GM10248 (cell line): ENCODE measurements around the gene GLP2R.

Experiments
- CTCF ChIA-PET: fragments of 300-600 bp; sonication (Branson Sonifier 250); formaldehyde crosslinking; extraction: SDS; loops from one replicate; lab custom pipeline; 2021; ENCODE audit warnings: antibody characterized with exemption; lab: Yijun Ruan, JAX
- POLR2A ChIA-PET: fragments of 350-650 bp; sonication (Branson Sonifier 250); formaldehyde crosslinking; extraction: SDS; loops from one replicate; lab custom pipeline; 2020; ENCODE audit warnings: antibody characterized with exemption; lab: Yijun Ruan, JAX
- DNase-seq: peaks from one replicate; pipeline ENCODE4 v3.0.0; 2012; ENCODE audit errors: extremely low spot score
- CTCF ChIP-seq: IDR thresholded peaks from 2 replicates; pipeline ENCODE4 v1.5.1; 2012; ENCODE audit warnings: mild to moderate bottlenecking, low read depth; ENCODE audit errors: extremely low read depth, missing control alignments, control extremely low read depth

Gene GLP2R

GRCh38 chr17:9844153-9844552 lies 18.4 kb downstream of the GLP2R start:
- ChIA-PET CTCF (no interaction called here), POLR2A (no interaction called here)
- DNase-seq, result no peak
- TF ChIP-seq CTCF, result no peak

- CTCF ChIA-PET, result interaction anchor here (1.8 kb wide), 1 partner anchor 11 kb away, joined by 6 read pairs; no protein-coding TSS in a partner anchor
- no peak for DNase-seq
- no peak for TF ChIP-seq CTCF
- POLR2A ChIA-PET, result no interaction called here
Measured at GRCh38 chr17:9845306-9845705, 19.6 kb downstream of the GLP2R start.

- CTCF ChIA-PET, result interaction anchor here (1.5 kb wide), 1 partner anchor 18 kb away, joined by 3 read pairs; no protein-coding TSS in a partner anchor
- no peak for TF ChIP-seq CTCF
- DNase-seq, result no peak
- POLR2A ChIA-PET, result no interaction called here
Measured at GRCh38 chr17:9850151-9850550, 24.4 kb downstream of the GLP2R start.

GRCh38 chr17:9854255-9854654 lies 28.5 kb downstream of the GLP2R start:
- DNase-seq, result no peak
- no peak for TF ChIP-seq CTCF
- POLR2A ChIA-PET, result no interaction called here
- CTCF ChIA-PET, result no interaction called here

GRCh38 chr17:9855036-9855435 lies 29.3 kb downstream of the GLP2R start:
- DNase-seq, result no peak
- no peak for TF ChIP-seq CTCF
- POLR2A ChIA-PET, result no interaction called here
- CTCF ChIA-PET, result no interaction called here

GRCh38 chr17:9859781-9860180 lies 34.1 kb downstream of the GLP2R start:
- CTCF ChIA-PET, result no interaction called here
- TF ChIP-seq CTCF, result no peak
- POLR2A ChIA-PET, result no interaction called here
- DNase-seq, result no peak

GRCh38 chr17:9860851-9861250 lies 35.1 kb downstream of the GLP2R start:
- ChIA-PET CTCF (no interaction called here), POLR2A (no interaction called here)
- TF ChIP-seq CTCF, result no peak
- no peak for DNase-seq
